NCI-H510A treated with DMSO at 0.1 percent for 48 hours (cell line): Measurements from ENCODE around the gene USH1C.

ENCODE experiments used
- DNase-seq: peaks from one replicate; lab custom pipeline; 2025; lab: John Stamatoyannopoulos, UW

The USH1C gene

GRCh38 chr11:17526326-17526725 lies 17.9 kb downstream of the USH1C start:
- no peak for DNase-seq

- no peak for DNase-seq
Measured at GRCh38 chr11:17525570-17525969, 18.6 kb downstream of the USH1C start.

DNA sequence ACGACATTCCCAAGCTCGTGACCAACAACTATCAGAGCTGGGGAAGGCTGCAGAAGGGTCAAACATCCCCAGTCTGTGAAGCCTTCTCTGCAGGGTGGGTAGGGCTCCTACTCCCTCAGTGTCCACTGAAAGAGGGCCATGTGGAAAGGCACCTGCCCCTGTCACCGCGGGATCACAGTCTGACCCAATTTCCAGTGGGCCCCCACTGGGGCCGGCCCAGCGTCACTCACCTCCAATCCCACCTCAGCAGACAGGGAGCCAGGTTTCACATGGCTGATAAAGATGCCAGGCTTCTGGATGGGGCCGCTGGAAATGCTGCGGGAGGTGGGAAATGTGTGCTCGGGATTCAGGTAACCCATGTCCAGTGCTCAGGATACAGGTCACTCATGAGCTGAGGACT lies 20.0 kb downstream of the USH1C start:
- DNase-seq = no peak

GRCh38 chr11:17522655-17523054 lies 21.6 kb downstream of the USH1C start:
- DNase-seq = no peak

DNA sequence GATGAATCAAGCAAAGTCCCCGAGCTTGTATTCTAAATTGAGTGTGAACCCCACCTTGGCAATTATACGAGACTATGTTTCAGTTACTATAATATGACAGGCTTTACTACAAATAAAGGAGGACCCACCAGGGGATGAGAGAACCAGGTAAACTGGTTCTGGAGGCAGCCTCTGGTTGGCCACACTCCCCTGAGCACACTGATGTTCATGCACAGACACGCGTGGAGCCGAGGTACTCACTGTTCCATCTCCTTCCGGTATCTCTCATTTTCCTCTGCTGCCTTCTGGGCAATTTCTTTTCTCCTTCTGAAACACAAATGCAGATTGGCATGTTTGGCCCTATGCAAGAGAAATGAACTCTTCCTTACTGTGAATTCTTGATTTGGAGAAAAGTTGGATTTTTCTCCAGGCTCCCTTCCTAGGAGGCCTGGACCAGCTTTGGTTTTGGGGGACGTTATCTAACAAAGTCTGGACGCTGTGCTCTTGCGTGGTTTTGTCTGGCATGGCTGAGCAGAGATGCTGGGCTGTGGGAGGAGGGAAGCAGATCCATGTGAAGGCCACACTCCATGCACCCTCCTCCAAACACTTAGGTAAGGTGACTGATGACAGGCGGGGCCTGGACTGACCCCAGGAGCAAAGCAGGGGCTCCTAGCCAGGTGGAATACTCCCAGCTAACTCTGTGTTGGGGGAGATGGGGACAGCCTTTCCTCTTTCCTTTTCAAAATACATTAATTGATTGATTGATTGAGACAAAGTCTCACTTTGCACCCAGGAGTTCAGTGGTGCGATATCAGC lies 22.9 kb downstream of the USH1C start:
- no peak for DNase-seq

- no peak for DNase-seq
Measured at GRCh38 chr11:17519061-17519885, 24.9 kb downstream of the USH1C start.

- no peak for DNase-seq
Measured at GRCh38 chr11:17518366-17518765, 25.9 kb downstream of the USH1C start.

GRCh38 chr11:17517186-17517585 lies 27.0 kb downstream of the USH1C start:
- no peak for DNase-seq

DNA sequence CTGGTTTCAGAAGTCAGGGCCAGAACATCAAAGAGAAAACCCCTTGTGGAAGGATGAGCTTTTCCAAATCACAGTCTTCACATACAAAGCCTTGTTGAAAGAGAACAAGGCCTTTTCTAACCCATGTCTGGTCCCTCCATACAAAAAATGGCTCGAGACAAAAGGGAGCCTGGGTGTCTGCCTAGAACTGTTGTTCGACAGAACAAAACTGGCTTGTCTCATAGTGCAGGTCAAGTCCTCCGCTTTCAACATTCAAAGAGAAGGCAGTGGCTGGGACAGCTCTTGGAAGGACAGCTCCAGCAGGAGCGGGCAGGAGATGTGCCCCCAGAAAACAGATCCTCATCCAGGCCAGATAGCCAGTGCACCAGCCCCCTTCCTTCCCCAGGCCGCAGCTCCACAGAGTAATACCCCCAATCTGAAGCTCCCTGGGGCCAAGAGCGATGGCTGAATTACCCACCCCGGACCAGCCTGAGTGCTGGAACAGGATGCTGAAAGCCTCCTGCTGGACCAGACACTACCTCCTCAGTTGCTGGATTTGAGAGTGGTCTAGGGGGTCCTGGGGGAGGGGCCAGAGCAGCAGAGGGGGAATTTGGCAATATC lies 27.6 kb downstream of the USH1C start:
- no peak for DNase-seq

DNA sequence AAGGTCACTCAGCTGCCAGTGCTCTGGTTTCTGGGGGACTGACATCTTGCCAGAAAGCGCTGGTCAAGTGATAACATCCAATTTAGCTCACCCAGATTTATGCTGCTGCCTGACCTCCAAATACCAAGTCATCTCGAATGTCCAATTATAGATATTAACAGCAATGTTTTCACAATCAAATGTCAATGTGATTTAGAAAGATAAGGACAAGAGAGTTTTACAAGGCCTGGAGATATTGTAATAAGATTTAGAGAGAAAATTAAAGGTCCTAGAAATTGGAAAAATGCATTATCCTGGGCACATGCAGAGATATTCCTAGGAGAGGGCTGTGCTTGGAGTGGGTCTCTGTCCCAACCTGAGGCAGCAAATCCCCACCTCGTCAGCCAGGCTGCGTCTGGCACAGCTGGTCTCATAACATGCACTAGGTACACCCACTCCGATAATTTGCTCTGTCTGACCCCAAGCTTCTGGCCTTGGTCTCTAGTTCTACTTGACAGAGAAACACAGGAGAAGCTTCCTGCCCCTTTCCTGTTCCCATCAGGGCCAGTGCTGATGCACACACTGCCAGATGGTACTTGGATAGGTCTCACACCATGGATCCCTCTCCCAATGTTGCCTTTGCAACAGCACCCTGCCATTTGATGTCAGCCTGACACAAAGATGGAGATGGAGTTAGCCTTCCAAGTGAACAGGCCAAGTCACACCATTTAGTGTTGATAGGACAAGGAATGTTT lies 28.6 kb downstream of the USH1C start:
- no peak for DNase-seq

- DNase-seq = no peak
Measured at GRCh38 chr11:17514476-17514875, 29.7 kb downstream of the USH1C start.

GRCh38 chr11:17513853-17514252 lies 30.4 kb downstream of the USH1C start:
- no peak for DNase-seq

DNA sequence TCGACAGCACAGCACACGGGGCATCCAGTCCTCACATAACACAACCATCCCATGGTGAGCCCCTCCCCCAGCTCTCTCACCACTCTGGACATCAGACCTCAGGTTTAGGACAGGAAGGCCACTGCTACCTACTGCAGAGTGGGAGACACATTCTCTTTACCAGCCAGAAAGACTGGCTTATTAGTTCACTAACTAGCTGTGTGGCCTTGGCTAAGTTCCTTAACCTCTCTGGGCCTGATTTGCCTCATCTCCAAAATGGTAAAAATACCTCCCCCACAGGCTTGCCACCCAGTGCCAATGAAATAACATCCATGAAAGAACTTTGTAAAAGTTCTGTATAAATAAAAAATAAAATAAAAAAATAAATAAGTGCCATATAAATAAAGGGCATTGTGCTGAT lies 32.1 kb downstream of the USH1C start:
- DNase-seq = no peak

- DNase-seq = no peak
Measured at GRCh38 chr11:17511571-17511970, 32.6 kb downstream of the USH1C start.

DNA sequence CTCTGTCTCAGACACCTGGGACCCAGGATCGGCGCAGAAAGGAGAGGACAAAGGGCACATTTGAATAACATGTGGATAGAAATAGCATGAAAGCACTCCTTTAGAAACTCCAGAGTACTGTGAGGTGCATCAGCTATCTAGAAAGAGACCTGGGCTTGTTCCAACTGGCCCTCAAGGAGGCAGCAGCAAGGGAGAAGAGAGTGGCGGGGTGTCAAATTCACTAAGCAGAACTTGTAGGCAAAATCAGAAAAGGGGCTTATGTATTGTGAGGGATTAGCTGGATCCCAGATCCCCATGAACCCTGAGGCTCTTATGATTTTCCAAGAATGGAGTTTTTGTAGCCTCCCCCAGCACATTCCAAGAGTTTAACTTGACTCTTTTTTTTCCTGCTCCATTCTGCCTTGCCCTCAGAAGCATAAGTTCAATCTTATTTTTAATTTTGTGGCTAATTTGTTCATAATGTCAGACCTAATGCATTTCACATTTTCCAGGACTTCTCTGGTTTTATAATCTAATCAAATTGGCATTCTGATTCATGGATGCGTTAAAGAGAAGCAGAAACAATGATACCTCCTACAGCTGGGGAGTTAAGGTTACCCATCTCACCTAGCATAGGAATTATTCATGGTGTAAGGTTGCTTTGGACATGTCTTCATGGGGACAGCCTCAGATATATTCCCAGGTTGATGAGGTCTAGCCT lies 33.6 kb downstream of the USH1C start:
- DNase-seq = no peak

DNA sequence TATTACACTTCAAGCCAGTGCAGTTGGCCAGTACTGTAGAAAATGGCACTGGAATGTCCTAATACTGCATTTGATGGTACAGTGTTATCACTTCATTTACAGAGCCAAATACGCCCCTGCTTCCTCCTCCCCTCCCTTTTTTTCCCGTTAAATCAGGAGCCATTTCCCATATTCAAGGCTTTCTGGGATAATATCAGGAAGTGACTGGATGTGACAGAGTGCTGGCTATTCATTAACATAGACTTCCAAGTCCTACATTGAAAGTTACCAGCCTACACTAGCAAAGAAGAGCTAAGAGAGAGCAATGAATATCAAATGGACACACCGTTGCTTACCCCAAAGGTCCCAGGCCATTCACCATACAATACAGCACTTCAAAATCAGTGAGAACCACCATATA lies 35.4 kb downstream of the USH1C start:
- no peak for DNase-seq

GRCh38 chr11:17508306-17508705 lies 35.9 kb downstream of the USH1C start:
- no peak for DNase-seq

DNA sequence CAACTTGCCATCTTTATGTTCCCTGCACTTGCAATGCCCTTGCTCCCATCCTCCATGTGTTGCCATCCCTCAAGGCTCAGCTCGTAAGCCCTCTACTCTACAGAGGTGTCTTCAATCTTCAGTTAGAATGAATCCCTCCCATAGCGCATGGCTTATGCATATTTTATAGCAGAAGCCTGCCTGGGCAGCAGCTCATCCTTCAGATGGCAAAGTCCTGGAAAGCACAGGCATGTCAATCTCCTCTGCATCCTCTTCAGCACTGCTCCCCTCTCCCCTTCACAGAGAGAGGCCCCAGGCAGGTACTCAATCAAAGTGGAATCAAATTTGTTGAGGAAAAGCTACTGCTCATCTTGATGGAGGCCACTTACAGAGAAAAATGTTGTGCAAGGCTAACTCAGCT lies 36.4 kb downstream of the USH1C start:
- no peak for DNase-seq

- no peak for DNase-seq
Measured at GRCh38 chr11:17506942-17507341, 37.3 kb downstream of the USH1C start.

GRCh38 chr11:17506314-17506713 lies 37.9 kb downstream of the USH1C start:
- no peak for DNase-seq

DNA sequence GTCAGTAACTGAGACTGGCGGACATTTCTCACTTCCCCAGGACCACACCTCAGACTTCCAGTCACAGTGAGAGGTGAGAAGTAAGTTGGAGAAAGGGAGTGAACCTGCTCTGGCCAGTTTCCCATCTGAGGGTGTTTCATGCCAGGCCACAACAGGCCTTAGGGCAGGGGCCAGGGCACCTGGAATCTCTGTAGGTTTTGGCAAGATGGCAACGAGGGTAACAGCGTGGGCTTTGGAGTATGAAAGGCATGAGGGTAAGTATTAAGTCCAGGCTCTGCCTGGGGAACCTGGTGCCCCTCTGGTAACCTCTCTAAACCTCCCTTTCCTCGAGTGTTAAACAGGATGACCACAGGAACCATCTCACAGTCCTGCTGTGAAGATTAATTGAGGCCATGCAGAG lies 39.1 kb downstream of the USH1C start:
- DNase-seq = no peak
